Measurements from ENCODE around the gene COX6B2. TPM values are rescaled to one million over a fixed set of nuclear protein-coding genes. Genes with fewer than 3 reads are reported as not detected.

COX6B2 gene
- polyA plus RNA-seq, 3 donors: 0.82 to 1.9 (median 1.2) TPM

DNA sequence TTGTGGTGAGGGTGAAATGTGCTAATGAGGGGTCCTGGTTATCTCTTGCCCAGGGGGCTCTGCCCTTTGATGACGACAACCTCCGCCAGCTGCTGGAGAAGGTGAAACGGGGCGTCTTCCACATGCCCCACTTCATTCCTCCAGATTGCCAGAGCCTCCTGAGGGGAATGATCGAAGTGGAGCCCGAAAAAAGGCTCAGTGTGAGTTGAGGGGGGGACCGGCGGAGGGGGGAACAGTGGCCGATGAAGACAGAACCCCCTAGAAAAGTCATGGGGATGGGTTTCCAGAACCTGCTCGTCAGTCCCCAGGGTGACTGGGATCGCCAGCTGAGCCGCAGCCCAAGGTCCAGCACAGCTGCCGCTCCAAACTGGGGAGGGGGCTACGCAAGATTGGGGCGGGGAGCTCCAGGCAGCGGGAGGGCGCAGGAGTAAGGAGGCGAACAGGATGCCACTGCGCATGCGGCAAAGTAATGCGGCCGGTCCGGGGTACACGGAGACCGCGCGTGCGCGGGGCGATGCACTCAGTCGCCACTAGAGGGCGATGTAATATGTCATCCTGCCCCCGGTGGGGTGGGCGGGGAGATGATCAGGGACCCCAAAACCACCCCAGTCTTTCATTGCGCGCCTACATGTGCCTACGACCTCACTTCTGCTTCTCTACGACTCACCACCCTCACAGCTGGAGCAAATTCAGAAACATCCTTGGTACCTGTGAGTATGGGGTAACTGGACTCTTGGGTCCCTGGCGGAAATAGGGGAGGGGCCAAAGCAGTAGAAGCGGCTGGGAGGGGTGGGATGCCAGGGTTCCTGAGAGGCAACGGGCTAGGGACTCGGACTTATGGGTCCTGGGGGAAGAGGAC, 52.8 kb downstream of the COX6B2 start:
- DNase-seq (ENCODE audit: extremely low read depth in 1 of 11, low read depth in 9 of 11, low spot score in 4 of 11): peak; percentile 50 to 83 (median 75)

DNA sequence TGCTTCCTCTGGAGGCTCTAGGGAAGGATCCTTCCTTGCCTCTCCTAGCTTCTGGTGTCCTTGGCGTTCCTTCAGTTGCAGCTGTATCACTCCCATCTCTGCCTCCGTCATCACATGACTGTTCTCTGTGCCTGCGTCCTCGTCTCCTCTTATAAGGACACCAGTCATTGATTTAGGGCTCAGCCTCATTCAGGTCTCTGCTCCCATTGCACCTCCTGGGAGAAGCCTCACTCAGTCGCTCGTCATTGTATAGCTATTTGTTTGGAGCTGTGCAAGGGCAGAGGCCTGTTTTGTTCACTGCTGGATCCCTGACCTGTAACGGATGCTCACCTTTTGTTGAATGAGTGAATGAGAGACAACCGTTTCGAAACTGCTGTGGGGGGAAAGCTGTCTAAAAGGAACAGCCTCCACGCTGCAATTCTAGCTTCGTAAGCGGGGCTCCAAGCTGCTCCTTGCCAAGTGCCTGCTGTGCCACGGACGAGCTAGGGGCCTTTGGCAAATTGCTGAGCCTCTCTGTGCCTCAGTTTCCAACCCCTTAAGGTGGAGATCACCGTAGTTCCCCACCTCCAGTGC, 53.5 kb downstream of the COX6B2 start:
- DNase-seq (ENCODE audit: extremely low read depth in 1 of 11, low read depth in 9 of 11, low spot score in 4 of 11): no peak

DNA sequence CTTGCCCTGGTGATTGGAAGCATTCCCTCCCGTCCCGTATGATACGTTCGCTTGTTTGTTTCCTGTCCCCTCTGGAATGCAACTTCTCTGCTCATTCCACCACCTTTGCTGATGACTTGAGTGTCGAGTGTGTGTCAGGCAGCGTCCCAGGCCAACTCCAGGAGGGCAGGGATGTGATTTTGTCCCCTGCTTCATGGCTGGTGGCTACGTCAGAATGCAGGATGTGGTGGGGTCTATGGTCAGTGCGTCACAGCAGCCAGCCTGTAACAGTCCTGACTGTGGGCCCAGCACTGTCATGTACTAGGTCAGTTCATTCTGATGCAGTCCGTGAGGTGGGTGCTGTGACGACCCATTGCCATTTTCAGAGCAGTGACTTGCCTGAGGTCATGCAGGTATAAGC, 54.5 kb downstream of the COX6B2 start:
- no peak for DNase-seq (ENCODE audit: extremely low read depth in 1 of 11, low read depth in 9 of 11, low spot score in 4 of 11)

Other genes starting within 250 kb of the COX6B2 start
- 100 to 1,000 TPM in 1 of 3 donors, 10 to 100 TPM in 2; 66.4 to 116 (median 95.8) TPM for gene PPP1R12C, start 237.1 kb downstream of the COX6B2 start, polyA plus RNA-seq (ENCODE audit: insufficient read length in 3 of 3)
- gene TNNT1, start 205.5 kb downstream of the COX6B2 start, polyA plus RNA-seq (ENCODE audit: insufficient read length in 3 of 3): 1 to 10 TPM; 2.7 to 7.0 (median 4.5) TPM
- 1 to 10 TPM; 3.4 to 3.7 (median 3.5) TPM for gene TNNI3, start 197.0 kb downstream of the COX6B2 start, polyA plus RNA-seq (ENCODE audit: insufficient read length in 3 of 3)
- gene DNAAF3, start 188.1 kb downstream of the COX6B2 start, polyA plus RNA-seq (ENCODE audit: insufficient read length in 3 of 3): 1 to 10 TPM; 6.6 to 9.9 (median 8.1) TPM
- under 1 TPM; 0.11 to 0.47 (median 0.44) TPM for gene SYT5, start 174.4 kb downstream of the COX6B2 start, polyA plus RNA-seq (ENCODE audit: insufficient read length in 3 of 3)
- gene PTPRH, start 145.2 kb downstream of the COX6B2 start, polyA plus RNA-seq (ENCODE audit: insufficient read length in 3 of 3): under 1 TPM; 0.09 to 0.16 (median 0.12) TPM
- gene TMEM86B, start 126.0 kb downstream of the COX6B2 start, polyA plus RNA-seq (ENCODE audit: insufficient read length in 3 of 3): 1 to 10 TPM; 2.6 to 7.1 (median 4.2) TPM
- 10 to 100 TPM; 39.3 to 52.1 (median 48.9) TPM for gene PPP6R1, start 95.7 kb downstream of the COX6B2 start, polyA plus RNA-seq (ENCODE audit: insufficient read length in 3 of 3)
- gene HSPBP1, start 74.6 kb downstream of the COX6B2 start, polyA plus RNA-seq (ENCODE audit: insufficient read length in 3 of 3): 10 to 100 TPM; 23.2 to 41.2 (median 39.2) TPM
- gene BRSK1, start 70.7 kb downstream of the COX6B2 start, polyA plus RNA-seq (ENCODE audit: insufficient read length in 3 of 3): 10 to 100 TPM; 12.7 to 16.2 (median 14.6) TPM
- gene TMEM150B, start 29.4 kb downstream of the COX6B2 start, polyA plus RNA-seq (ENCODE audit: insufficient read length in 3 of 3): 1 to 10 TPM in 1 of 3 donors, under 1 TPM in 2; 0.72 to 2.1 (median 0.90) TPM
- 10 to 100 TPM; 16.5 to 34.5 (median 23.4) TPM for gene KMT5C, start 14.8 kb downstream of the COX6B2 start, polyA plus RNA-seq (ENCODE audit: insufficient read length in 3 of 3)
- under 1 TPM; 0.12 to 0.24 (median 0.13) TPM for gene GARIN5B, start 8.5 kb upstream of the COX6B2 start, polyA plus RNA-seq (ENCODE audit: insufficient read length in 3 of 3)
- gene IL11, start 15.7 kb upstream of the COX6B2 start, polyA plus RNA-seq (ENCODE audit: insufficient read length in 3 of 3): 1 to 10 TPM in 2 of 3 donors, under 1 TPM in 1; 0.84 to 2.8 (median 1.5) TPM
- 1 to 10 TPM in 1 of 3 donors, under 1 TPM in 1, not detected in 1; 0.17 to 1.1 TPM for gene TMEM190, start 22.1 kb upstream of the COX6B2 start, polyA plus RNA-seq (ENCODE audit: insufficient read length in 3 of 3)
- gene TMEM238, start 29.6 kb upstream of the COX6B2 start, polyA plus RNA-seq (ENCODE audit: insufficient read length in 3 of 3): 1 to 10 TPM in 1 of 3 donors, under 1 TPM in 2; 0.58 to 1.3 (median 0.78) TPM
- gene RPL28, start 31.2 kb upstream of the COX6B2 start, polyA plus RNA-seq (ENCODE audit: insufficient read length in 3 of 3): 1,000 to 10,000 TPM in 2 of 3 donors, 100 to 1,000 TPM in 1; 762 to 1,286 (median 1,213) TPM
- 10 to 100 TPM; 39.8 to 70.7 (median 42.8) TPM for gene UBE2S, start 53.1 kb upstream of the COX6B2 start, polyA plus RNA-seq (ENCODE audit: insufficient read length in 3 of 3)
- under 1 TPM; 0.09 to 0.30 (median 0.16) TPM for gene SHISA7, start 88.6 kb upstream of the COX6B2 start, polyA plus RNA-seq (ENCODE audit: insufficient read length in 3 of 3)
- 10 to 100 TPM; 28.1 to 47.0 (median 45.4) TPM for gene ISOC2, start 106.9 kb upstream of the COX6B2 start, polyA plus RNA-seq (ENCODE audit: insufficient read length in 3 of 3)
- not detected for gene C19orf85, start 110.0 kb upstream of the COX6B2 start, polyA plus RNA-seq (ENCODE audit: insufficient read length in 3 of 3)
- 1 to 10 TPM; 2.1 to 6.6 (median 4.8) TPM for gene ZNF628, start 121.9 kb upstream of the COX6B2 start, polyA plus RNA-seq (ENCODE audit: insufficient read length in 3 of 3)
- gene NAT14, start 130.5 kb upstream of the COX6B2 start, polyA plus RNA-seq (ENCODE audit: insufficient read length in 3 of 3): 10 to 100 TPM; 43.2 to 55.9 (median 52.6) TPM
- 1 to 10 TPM; 1.5 to 2.5 (median 1.6) TPM for gene SSC5D, start 133.7 kb upstream of the COX6B2 start, polyA plus RNA-seq (ENCODE audit: insufficient read length in 3 of 3)
- 1 to 10 TPM in 2 of 3 donors, under 1 TPM in 1; 0.97 to 1.8 (median 1.4) TPM for gene SBK2, start 182.4 kb upstream of the COX6B2 start, polyA plus RNA-seq (ENCODE audit: insufficient read length in 3 of 3)
- gene SBK3, start 190.8 kb upstream of the COX6B2 start, polyA plus RNA-seq (ENCODE audit: insufficient read length in 3 of 3): under 1 TPM; 0.12 to 0.28 (median 0.22) TPM
- 10 to 100 TPM; 13.8 to 21.2 (median 19.5) TPM for gene ZNF579, start 226.1 kb upstream of the COX6B2 start, polyA plus RNA-seq (ENCODE audit: insufficient read length in 3 of 3)
- 10 to 100 TPM; 20.1 to 24.5 (median 23.9) TPM for gene FIZ1, start 244.8 kb upstream of the COX6B2 start, polyA plus RNA-seq (ENCODE audit: insufficient read length in 3 of 3)
- 10 to 100 TPM in 2 of 3 donors, 1 to 10 TPM in 1; 6.5 to 11.1 (median 11.0) TPM for gene ZNF524, start 245.6 kb upstream of the COX6B2 start, polyA plus RNA-seq (ENCODE audit: insufficient read length in 3 of 3)

All from renal cortex interstitium (tissue), 11 donors.